HepG2 (cell line): Measurements from ENCODE around the gene STUB1. TPM values are rescaled to one million over a fixed set of nuclear protein-coding genes. Genes with fewer than 3 reads are reported as not detected.
A peak's percentile ranks its signal among the peaks of the same experiment; 100 is the strongest.

Source experiments
- ATAC-seq: fragments of 200-7000 bp; cut with Tn5 transposase; 3 replicates; pipeline ENCODE4 v1.9.1; 2020; ENCODE audit warnings: mild to moderate bottlenecking, moderate library complexity
- BruUV-seq: library from RNA; stranded (reverse); fragments of 400-500 nt; replicated peaks from 2 replicates; lab custom pipeline; 2021; lab: Mats Ljungman, UMichigan
- CTCF ChIA-PET: fragments of 300-600 bp; formaldehyde crosslinking; extraction: SDS; loops from one replicate; lab custom pipeline; 2021; ENCODE audit warnings: low total read pairs, inconsistent platforms, low intra/inter-chr PET ratio; lab: Yijun Ruan, JAX
- POLR2A ChIA-PET: fragments of 350-600 bp; sonication (Branson Sonifier 250); formaldehyde crosslinking; loops from one replicate; lab custom pipeline; 2020; ENCODE audit warnings: antibody characterized with exemption, inconsistent platforms; lab: Yijun Ruan, JAX
- DNase-seq: peaks from one replicate; pipeline ENCODE4 v3.0.0-alpha.2; 2015; ENCODE audit warnings: low spot score
- FAIRE-seq: peaks from 3 replicates; lab custom pipeline; 2011; peaks lifted over from hg19 to GRCh38; lab: Jason Lieb, UNC
- H2AFZ ChIP-seq: one replicate; pipeline ENCODE4 v1.6.1; 2011; ENCODE audit warnings: low read length, inconsistent platforms
- H3K27ac ChIP-seq: fragments of 300-600 bp; 3 replicates; pipeline ENCODE4 v1.8.0; 2011; ENCODE audit warnings: mixed run types, mild to moderate bottlenecking, mixed read lengths, low read length, inconsistent platforms; ENCODE audit not compliant: insufficient read depth; ENCODE audit errors: extremely low read length
- H3K27me3 ChIP-seq, 2 experiments: fragments of 200-600 bp in 1 of 2; 2 replicates in 1 of 2; 3 replicates in 1 of 2; pipeline versions ENCODE4 v1.6.0 to v1.8.0; 2011; ENCODE audit warnings: low read length in 2 of 2, mild to moderate bottlenecking in 2 of 2, moderate library complexity in 2 of 2, inconsistent platforms in 1 of 2; ENCODE audit not compliant: insufficient read depth in 2 of 2, control insufficient read depth in 1 of 2
- H3K36me3 ChIP-seq, 2 experiments: fragments of 200-600 bp in 1 of 2; replicated peaks in 1 of 2; 2 replicates in 1 of 2; 3 replicates in 1 of 2; pipeline versions ENCODE4 v1.5.1 to v1.8.0; 2011; ENCODE audit warnings: low read length in 2 of 2, inconsistent platforms in 1 of 2; ENCODE audit not compliant: insufficient read depth in 2 of 2, control insufficient read depth in 1 of 2
- H3K4me1 ChIP-seq: 2 replicates; pipeline ENCODE4 v1.5.1; 2012; ENCODE audit warnings: low read length, inconsistent platforms; ENCODE audit not compliant: insufficient read depth
- H3K4me2 ChIP-seq: 2 replicates; pipeline ENCODE4 v1.6.0; 2011; ENCODE audit warnings: low read depth, low read length, inconsistent platforms
- H3K4me3 ChIP-seq, 3 experiments: fragments of 200-600 bp in 1 of 3; sonication (generic), shearing (Covaris generic) in 1 of 3; replicated peaks in 1 of 3; 2 replicates each; pipeline ENCODE4 v1.5.1; 2011 to 2016; ENCODE audit warnings: low read length in 3 of 3, inconsistent platforms in 2 of 3, low read depth in 2 of 3, mild to moderate bottlenecking in 2 of 3, control low read depth in 1 of 3, mixed read lengths in 1 of 3; ENCODE audit not compliant: insufficient read depth in 1 of 3
- H3K79me2 ChIP-seq: one replicate; pipeline ENCODE4 v1.6.1; 2011; ENCODE audit warnings: low read length, inconsistent platforms; ENCODE audit not compliant: insufficient read depth
- H3K9ac ChIP-seq: 2 replicates; pipeline ENCODE4 v1.6.0; 2011; ENCODE audit warnings: mild to moderate bottlenecking, low read depth, low read length, inconsistent platforms; ENCODE audit not compliant: insufficient read depth
- H3K9me3 ChIP-seq: 2 replicates; pipeline ENCODE4 v1.5.1; 2012; ENCODE audit warnings: mild to moderate bottlenecking, low read length
- H4K20me1 ChIP-seq: 2 replicates; pipeline ENCODE4 v1.6.0; 2011; ENCODE audit warnings: inconsistent platforms, mild to moderate bottlenecking, low read length, moderate library complexity; ENCODE audit not compliant: insufficient read depth
- AGO2 ChIP-seq: fragments of 200-400 bp; formaldehyde crosslinking; optimal IDR thresholded peaks from 2 replicates; pipeline ENCODE3; 2017; ENCODE audit warnings: mild to moderate bottlenecking, low read depth, low read length, moderate library complexity
- HNRNPL ChIP-seq: fragments of 200-400 bp; formaldehyde crosslinking; IDR thresholded peaks from 2 replicates; pipeline ENCODE4 v1.6.1; 2017; ENCODE audit warnings: mild to moderate bottlenecking, low read depth, low read length
- REL ChIP-seq: sonication (generic); formaldehyde crosslinking; conservative IDR thresholded peaks from 2 replicates; pipeline ENCODE4 v1.8.0; 2022; ENCODE audit warnings: mild to moderate bottlenecking, missing genetic modification reagents, moderate library complexity
- ZKSCAN1 ChIP-seq: fragments of 150-350 bp; IDR thresholded peaks from 2 replicates; pipeline ENCODE4 v1.6.1; 2014; ENCODE audit warnings: low read length
- ZKSCAN8 ChIP-seq: IDR thresholded peaks from 2 replicates; pipeline ENCODE4 v1.6.1; 2016; ENCODE audit warnings: borderline replicate concordance, missing genetic modification reagents, missing compliant biosample characterization
- ZNF562 ChIP-seq: sonication (generic); formaldehyde crosslinking; IDR thresholded peaks from 2 replicates; pipeline ENCODE4 v1.8.0; 2022; ENCODE audit warnings: missing genetic modification reagents, borderline replicate concordance
- ZNF724P ChIP-seq: sonication (generic); formaldehyde crosslinking; IDR thresholded peaks from 2 replicates; pipeline ENCODE4 v1.8.0; 2022; ENCODE audit warnings: missing genetic modification reagents, borderline replicate concordance
- WGBS: methylation state at CpG from one replicate; pipeline ENCODE4 v1.1.6; 2017; ENCODE audit warnings: low lambda C conversion rate; 5-methylcytosine and 5-hydroxymethylcytosine counted together
- in situ Hi-C: cut with HindIII; loops from 2 replicates; pipeline ENCODE4 v1.10.0; 2017; ENCODE audit warnings: low pct_unique_long_range_greater_than_20kb; ENCODE audit not compliant: extremely low pct_ligation_motif_present
- intact Hi-C: fragments of 100-400 bp; cut with micrococcal nuclease; formaldehyde crosslinking; loops from one replicate; pipeline ENCODE4 v1.10.0; 2022; ENCODE audit not compliant: unreplicated experiment
- polyA plus RNA-seq, 8 experiments: library from polyadenylated mRNA; depleted of rRNA in 3 of 8; stranded (reverse) in 7 of 8; unstranded in 1 of 8; fragments of >200 nt; fragmentation: Illumina TruSeq in 4 of 8; extraction: Trizol in 4 of 8; gene quantifications; 2 replicates each; pipeline versions ENCODE4 v1.2.1 to v1.2.3, GENCODE V29; 2011 to 2016; ENCODE audit warnings: low read depth in 4 of 8, missing spikeins in 1 of 8, mixed read lengths in 1 of 8; ENCODE audit not compliant: insufficient read depth in 1 of 8
- total RNA-seq, 5 experiments: library from RNA; depleted of rRNA; stranded (reverse); fragments of >200 nt; fragmentation: Illumina TruSeq; extraction: Trizol; gene quantifications; 2 replicates each; pipeline ENCODE4 v1.2.3, GENCODE V29; 2016; ENCODE audit warnings: low read depth in 1 of 5
- TF ChIP-seq, protein P1 (sequence below): sonication (generic); formaldehyde crosslinking; IDR thresholded peaks from 2 replicates; pipeline ENCODE4 v1.4.0; 2020; ENCODE audit warnings: missing genetic modification reagents
- TF ChIP-seq, protein P2 (sequence below): sonication (generic); formaldehyde crosslinking; IDR thresholded peaks from 2 replicates; pipeline ENCODE4 v1.4.0; 2020; ENCODE audit warnings: missing genetic modification reagents
- TF ChIP-seq, protein P3 (sequence below): sonication (generic); formaldehyde crosslinking; IDR thresholded peaks from 2 replicates; pipeline ENCODE4 v1.8.1; 2022; ENCODE audit warnings: low read depth, mild to moderate bottlenecking, missing genetic modification reagents

Gene STUB1
- total and polyA plus RNA-seq, 2 of the 13 experiments (the other 11 are each of a cell fraction or from before 2014, with no cell fraction given): 52.9 to 78.2 TPM

DNA sequence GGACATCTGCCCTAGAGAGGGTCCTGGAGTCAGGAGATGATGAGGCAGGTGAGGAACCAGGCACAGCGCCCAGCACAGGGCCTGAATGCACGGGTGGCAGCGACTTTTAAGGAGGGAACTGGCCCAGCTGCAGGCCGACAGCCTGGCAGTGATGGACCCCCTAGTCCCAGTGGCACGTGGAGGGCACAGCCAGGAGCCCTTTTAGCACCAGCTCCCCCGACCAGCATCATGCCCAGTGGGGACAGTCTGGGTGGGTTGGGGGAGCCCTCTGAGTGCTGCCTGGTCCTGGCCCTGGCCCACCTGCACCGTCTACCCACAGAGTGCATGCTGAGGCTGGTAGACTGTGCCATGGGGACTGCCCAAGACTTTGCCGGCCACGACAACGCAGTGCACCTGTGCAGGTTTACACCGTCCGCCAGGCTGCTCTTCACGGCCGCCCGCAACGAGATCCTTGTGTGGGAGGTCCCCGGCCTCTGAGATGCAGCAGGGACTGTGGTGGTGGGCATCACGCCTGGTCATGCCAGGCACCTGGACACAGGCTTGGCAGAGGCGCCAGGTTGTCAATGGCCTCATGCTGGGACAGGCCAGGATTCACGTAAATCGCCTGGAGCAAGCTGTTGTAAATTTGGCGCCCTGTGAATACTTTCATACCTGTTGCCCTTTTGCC is 13.0 kb upstream of the STUB1 start:
- Histone ChIP-seq H3K36me3 (peaks cover 10 to 27% of the 10 kb centered on the region in 2 experiments; a peak in 4 of 5 replicates), H3K79me2 (peaks cover 17% of the 10 kb centered on the region), H3K4me2 (peak overlapping the region; percentile 92), H3K27me3 (no peaks in the 10 kb centered on the region), H2AFZ (peak overlapping the region; percentile 83), H3K9ac (peak overlapping the region; percentile 59), H3K27ac (peak overlapping the region; percentile 58), H3K4me3 (peak overlapping the region in 1 of 3 experiments; percentile 87; a peak in 1 of 6 replicates), H4K20me1 (no peaks in the 10 kb centered on the region), H3K4me1 (peaks cover 18% of the 10 kb centered on the region), H3K9me3 (no peaks in the 10 kb centered on the region)
- in situ Hi-C loops (no loop called here), intact Hi-C loops (no loop called here)
- ATAC-seq (no peak), DNase-seq (no peak), FAIRE-seq (no peak)
- ChIA-PET POLR2A (interaction anchor here (0.7 to 2.0 kb wide), 9 partner anchors 9 to 31 kb away, joined by 3 to 8 read pairs (median 5); partner anchors contain the start of genes METTL26, RHBDL1, STUB1 and WDR24), CTCF (interaction anchor here (1.0 to 1.4 kb wide), 3 partner anchors 8 to 19 kb away, joined by 3 to 4 read pairs (median 4); partner anchors contain the start of gene STUB1)
- 93% methylated on average over 13 of the region's 22 CpGs for WGBS
- BruUV-seq: no TSS peak
- TF ChIP-seq, protein P1, sequence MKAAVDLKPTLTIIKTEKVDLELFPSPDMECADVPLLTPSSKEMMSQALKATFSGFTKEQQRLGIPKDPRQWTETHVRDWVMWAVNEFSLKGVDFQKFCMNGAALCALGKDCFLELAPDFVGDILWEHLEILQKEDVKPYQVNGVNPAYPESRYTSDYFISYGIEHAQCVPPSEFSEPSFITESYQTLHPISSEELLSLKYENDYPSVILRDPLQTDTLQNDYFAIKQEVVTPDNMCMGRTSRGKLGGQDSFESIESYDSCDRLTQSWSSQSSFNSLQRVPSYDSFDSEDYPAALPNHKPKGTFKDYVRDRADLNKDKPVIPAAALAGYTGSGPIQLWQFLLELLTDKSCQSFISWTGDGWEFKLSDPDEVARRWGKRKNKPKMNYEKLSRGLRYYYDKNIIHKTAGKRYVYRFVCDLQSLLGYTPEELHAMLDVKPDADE (CRISPR knock-in tag): 0 out of 2 replicates have a peak, but pooled peaks have one; percentile 8
- TF ChIP-seq, protein P2, sequence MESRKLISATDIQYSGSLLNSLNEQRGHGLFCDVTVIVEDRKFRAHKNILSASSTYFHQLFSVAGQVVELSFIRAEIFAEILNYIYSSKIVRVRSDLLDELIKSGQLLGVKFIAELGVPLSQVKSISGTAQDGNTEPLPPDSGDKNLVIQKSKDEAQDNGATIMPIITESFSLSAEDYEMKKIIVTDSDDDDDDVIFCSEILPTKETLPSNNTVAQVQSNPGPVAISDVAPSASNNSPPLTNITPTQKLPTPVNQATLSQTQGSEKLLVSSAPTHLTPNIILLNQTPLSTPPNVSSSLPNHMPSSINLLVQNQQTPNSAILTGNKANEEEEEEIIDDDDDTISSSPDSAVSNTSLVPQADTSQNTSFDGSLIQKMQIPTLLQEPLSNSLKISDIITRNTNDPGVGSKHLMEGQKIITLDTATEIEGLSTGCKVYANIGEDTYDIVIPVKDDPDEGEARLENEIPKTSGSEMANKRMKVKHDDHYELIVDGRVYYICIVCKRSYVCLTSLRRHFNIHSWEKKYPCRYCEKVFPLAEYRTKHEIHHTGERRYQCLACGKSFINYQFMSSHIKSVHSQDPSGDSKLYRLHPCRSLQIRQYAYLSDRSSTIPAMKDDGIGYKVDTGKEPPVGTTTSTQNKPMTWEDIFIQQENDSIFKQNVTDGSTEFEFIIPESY (CRISPR knock-in tag): peak; percentile 11; the same call in 1 of the 2 replicates
- TF ChIP-seq REL (CRISPR knock-in tag): 0 out of 2 replicates have a peak, but pooled peaks have one; percentile 1
- peak; percentile 18 for TF ChIP-seq ZNF724P (CRISPR knock-in tag)
- TF ChIP-seq HNRNPL: peak; percentile 51; the same call in 1 of the 2 replicates
- TF ChIP-seq ZNF562: no peak
- TF ChIP-seq, protein P3, sequence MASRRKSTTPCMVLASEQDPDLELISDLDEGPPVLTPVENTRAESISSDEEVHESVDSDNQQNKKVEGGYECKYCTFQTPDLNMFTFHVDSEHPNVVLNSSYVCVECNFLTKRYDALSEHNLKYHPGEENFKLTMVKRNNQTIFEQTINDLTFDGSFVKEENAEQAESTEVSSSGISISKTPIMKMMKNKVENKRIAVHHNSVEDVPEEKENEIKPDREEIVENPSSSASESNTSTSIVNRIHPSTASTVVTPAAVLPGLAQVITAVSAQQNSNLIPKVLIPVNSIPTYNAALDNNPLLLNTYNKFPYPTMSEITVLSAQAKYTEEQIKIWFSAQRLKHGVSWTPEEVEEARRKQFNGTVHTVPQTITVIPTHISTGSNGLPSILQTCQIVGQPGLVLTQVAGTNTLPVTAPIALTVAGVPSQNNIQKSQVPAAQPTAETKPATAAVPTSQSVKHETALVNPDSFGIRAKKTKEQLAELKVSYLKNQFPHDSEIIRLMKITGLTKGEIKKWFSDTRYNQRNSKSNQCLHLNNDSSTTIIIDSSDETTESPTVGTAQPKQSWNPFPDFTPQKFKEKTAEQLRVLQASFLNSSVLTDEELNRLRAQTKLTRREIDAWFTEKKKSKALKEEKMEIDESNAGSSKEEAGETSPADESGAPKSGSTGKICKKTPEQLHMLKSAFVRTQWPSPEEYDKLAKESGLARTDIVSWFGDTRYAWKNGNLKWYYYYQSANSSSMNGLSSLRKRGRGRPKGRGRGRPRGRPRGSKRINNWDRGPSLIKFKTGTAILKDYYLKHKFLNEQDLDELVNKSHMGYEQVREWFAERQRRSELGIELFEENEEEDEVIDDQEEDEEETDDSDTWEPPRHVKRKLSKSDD (CRISPR knock-in tag): 0 out of 2 replicates have a peak, but pooled peaks have one; percentile 11
- no peak for TF ChIP-seq ZKSCAN1
- TF ChIP-seq AGO2: peak; percentile 1
- no peak for TF ChIP-seq ZKSCAN8 (CRISPR knock-in tag)
